K562 (cell line): ENCODE results near the gene ITIH3.

Experiments
- ADNP ChIP-seq: fragments of 200-800 bp; sonication (Bioruptor generic); IDR thresholded peaks from 2 replicates; pipeline ENCODE4 v1.6.1; 2016; ENCODE audit warnings: missing genetic modification characterization, missing compliant biosample characterization
- BCL6 ChIP-seq: fragments of 250-450 bp; sonication (Bioruptor Pico); IDR thresholded peaks from 2 replicates; pipeline ENCODE4 v1.4.0; 2020
- EZH2 ChIP-seq: IDR thresholded peaks from 2 replicates; pipeline ENCODE4 v1.6.1; 2012; ENCODE audit warnings: low read depth, mild to moderate bottlenecking, inconsistent platforms, low read length, borderline replicate concordance
- GABPA ChIP-seq: fragments of 200-800 bp; sonication (Bioruptor generic); conservative IDR thresholded peaks from 2 replicates; pipeline ENCODE4 v1.6.1; 2016; ENCODE audit warnings: low read depth, missing genetic modification characterization, missing compliant biosample characterization
- HCFC1 ChIP-seq: IDR thresholded peaks from 2 replicates; pipeline ENCODE4 v1.6.1; 2012; ENCODE audit warnings: low read depth, low read length, improper control_type of control experiment
- RNF2 ChIP-seq: sonication (generic); IDR thresholded peaks from 2 replicates; pipeline ENCODE4 v1.6.1; 2016
- SP2 ChIP-seq: IDR thresholded peaks from 2 replicates; pipeline ENCODE4 v1.6.1; 2011; ENCODE audit warnings: mild to moderate bottlenecking, low read depth, low read length, moderate library complexity; ENCODE audit not compliant: poor library complexity, severe bottlenecking; ENCODE audit errors: extremely low read depth
- ZNF23 ChIP-seq: fragments of 250-450 bp; sonication (Bioruptor Pico); IDR thresholded peaks from 2 replicates; pipeline ENCODE4 v1.4.0; 2020; ENCODE audit warnings: mild to moderate bottlenecking
- TF ChIP-seq, protein P1 (sequence below): fragments of 250-450 bp; sonication (Bioruptor Pico); IDR thresholded peaks from 2 replicates; pipeline ENCODE4 v1.4.0; 2020; ENCODE audit warnings: mild to moderate bottlenecking, moderate library complexity
- TF ChIP-seq, protein P2 (sequence below): IDR thresholded peaks from 3 replicates; pipeline ENCODE4 v1.6.1; 2011; ENCODE audit warnings: borderline replicate concordance, mild to moderate bottlenecking; ENCODE audit not compliant: insufficient read length, insufficient read depth

DNA sequence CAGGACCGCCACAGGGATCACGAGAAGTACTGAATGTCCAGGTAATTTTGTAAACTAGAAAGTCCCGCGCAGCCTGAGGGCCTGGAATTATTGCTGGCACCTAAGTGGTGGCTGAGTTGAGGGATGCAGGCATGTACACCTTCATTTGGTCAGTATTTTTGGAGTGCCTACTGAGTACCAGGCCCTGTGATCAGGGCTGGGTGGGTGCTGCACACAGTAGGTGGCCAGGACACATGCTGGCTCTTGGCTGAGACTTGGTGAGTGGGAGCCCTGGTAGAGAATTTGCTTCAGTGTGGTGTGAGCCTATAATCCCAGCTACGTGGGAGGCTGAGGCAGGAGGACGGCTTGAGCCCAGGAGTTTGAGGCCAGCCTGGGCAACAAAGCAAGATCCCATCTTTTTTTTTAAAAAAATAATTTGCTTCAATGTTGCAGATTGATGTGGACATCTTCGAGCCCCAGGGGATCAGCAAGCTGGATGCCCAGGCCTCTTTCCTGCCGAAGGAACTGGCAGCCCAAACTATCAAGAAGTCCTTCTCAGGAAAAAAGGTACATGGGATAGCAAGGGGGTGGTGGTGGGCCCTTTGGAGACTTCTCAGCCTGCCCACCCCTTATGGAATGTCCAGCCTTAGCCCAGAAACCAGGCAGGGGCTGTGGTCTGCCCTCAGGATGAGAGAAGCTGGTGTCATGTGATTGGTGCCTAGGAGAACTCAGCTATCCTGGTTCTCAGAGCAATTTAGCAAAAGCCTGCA lies 14.6 kb upstream of the ITIH3 start:
- TF ChIP-seq BCL6 (CRISPR knock-in tag) (no peak), GABPA (no peak), RNF2 (no peak), ZNF23 (CRISPR knock-in tag) (no peak), SP2 (no peak), EZH2 (no peak), HCFC1 (no peak), ADNP (no peak)
- TF ChIP-seq, protein P1, sequence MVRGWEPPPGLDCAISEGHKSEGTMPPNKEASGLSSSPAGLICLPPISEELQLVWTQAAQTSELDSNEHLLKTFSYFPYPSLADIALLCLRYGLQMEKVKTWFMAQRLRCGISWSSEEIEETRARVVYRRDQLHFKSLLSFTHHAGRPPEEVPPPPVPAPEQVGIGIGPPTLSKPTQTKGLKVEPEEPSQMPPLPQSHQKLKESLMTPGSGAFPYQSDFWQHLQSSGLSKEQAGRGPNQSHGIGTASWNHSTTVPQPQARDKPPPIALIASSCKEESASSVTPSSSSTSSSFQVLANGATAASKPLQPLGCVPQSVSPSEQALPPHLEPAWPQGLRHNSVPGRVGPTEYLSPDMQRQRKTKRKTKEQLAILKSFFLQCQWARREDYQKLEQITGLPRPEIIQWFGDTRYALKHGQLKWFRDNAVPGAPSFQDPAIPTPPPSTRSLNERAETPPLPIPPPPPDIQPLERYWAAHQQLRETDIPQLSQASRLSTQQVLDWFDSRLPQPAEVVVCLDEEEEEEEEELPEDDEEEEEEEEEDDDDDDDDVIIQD (CRISPR knock-in tag) = no peak
- TF ChIP-seq, protein P2, sequence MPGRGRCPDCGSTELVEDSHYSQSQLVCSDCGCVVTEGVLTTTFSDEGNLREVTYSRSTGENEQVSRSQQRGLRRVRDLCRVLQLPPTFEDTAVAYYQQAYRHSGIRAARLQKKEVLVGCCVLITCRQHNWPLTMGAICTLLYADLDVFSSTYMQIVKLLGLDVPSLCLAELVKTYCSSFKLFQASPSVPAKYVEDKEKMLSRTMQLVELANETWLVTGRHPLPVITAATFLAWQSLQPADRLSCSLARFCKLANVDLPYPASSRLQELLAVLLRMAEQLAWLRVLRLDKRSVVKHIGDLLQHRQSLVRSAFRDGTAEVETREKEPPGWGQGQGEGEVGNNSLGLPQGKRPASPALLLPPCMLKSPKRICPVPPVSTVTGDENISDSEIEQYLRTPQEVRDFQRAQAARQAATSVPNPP = no peak
